H9 (cell line): ENCODE measurements around the gene DUSP6. TPM values are rescaled to one million over a fixed set of nuclear protein-coding genes. Genes with fewer than 3 reads are reported as not detected.

Experiments used
- DNase-seq: peaks from one replicate; pipeline ENCODE4 v3.0.0-alpha.2; 2017
- H2AFZ ChIP-seq: one replicate; pipeline ENCODE4 v1.6.1; 2013; ENCODE audit warnings: mild to moderate bottlenecking, low read length, control low read depth, moderate library complexity
- H2AK5ac ChIP-seq: 2 replicates; pipeline ENCODE4 v1.6.1; 2013; ENCODE audit warnings: low read length, control low read depth, mixed read lengths; ENCODE audit not compliant: insufficient read length
- H2BK120ac ChIP-seq: one replicate; pipeline ENCODE4 v1.6.1; 2013; ENCODE audit warnings: low read depth, mild to moderate bottlenecking, low read length, control low read depth, inconsistent platforms; ENCODE audit not compliant: poor library complexity, severe bottlenecking
- H2BK12ac ChIP-seq: 2 replicates; pipeline ENCODE4 v1.6.1; 2013; ENCODE audit warnings: low read length, control low read depth, mixed read lengths, low read depth; ENCODE audit not compliant: insufficient read length
- H2BK15ac ChIP-seq: 2 replicates; pipeline ENCODE4 v1.6.1; 2013; ENCODE audit warnings: low read depth, low read length, control low read depth
- H2BK20ac ChIP-seq: one replicate; pipeline ENCODE4 v1.6.1; 2013; ENCODE audit warnings: low read depth, mild to moderate bottlenecking, low read length, control low read depth, inconsistent platforms; ENCODE audit not compliant: poor library complexity, severe bottlenecking
- H2BK5ac ChIP-seq: 2 replicates; pipeline ENCODE4 v1.6.1; 2013; ENCODE audit warnings: low read length, control low read depth, mixed read lengths; ENCODE audit not compliant: insufficient read length
- H3K14ac ChIP-seq: 2 replicates; pipeline ENCODE4 v1.6.1; 2013; ENCODE audit warnings: low read length, control low read depth; ENCODE audit not compliant: insufficient read depth
- H3K18ac ChIP-seq: 2 replicates; pipeline ENCODE4 v1.6.1; 2013; ENCODE audit warnings: low read depth, mild to moderate bottlenecking, mixed read lengths, low read length, control low read depth; ENCODE audit not compliant: insufficient read length
- H3K23ac ChIP-seq: 2 replicates; pipeline ENCODE4 v1.6.1; 2013; ENCODE audit warnings: low read length, control low read depth, mixed read lengths, low read depth; ENCODE audit not compliant: insufficient read length
- H3K23me2 ChIP-seq: 2 replicates; pipeline ENCODE4 v1.6.1; 2013; ENCODE audit warnings: low read depth, mild to moderate bottlenecking, mixed read lengths, low read length, control low read depth; ENCODE audit not compliant: insufficient read length, poor library complexity, severe bottlenecking
- H3K27ac ChIP-seq: 2 replicates; pipeline ENCODE4 v1.5.1; 2013; ENCODE audit warnings: low read length, control low read depth, mixed read lengths, low read depth; ENCODE audit not compliant: insufficient read length
- H3K27me3 ChIP-seq: 2 replicates; pipeline ENCODE4 v1.6.1; 2013; ENCODE audit warnings: low read length, control low read depth, inconsistent platforms; ENCODE audit not compliant: insufficient read depth
- H3K4ac ChIP-seq: 2 replicates; pipeline ENCODE4 v1.6.1; 2013; ENCODE audit warnings: low read depth, mild to moderate bottlenecking, control low read depth, inconsistent platforms, low read length, moderate library complexity
- H3K4me1 ChIP-seq: 2 replicates; pipeline ENCODE4 v1.6.1; 2013; ENCODE audit warnings: low read length, control low read depth, inconsistent platforms; ENCODE audit not compliant: insufficient read depth
- H3K4me2 ChIP-seq: 2 replicates; pipeline ENCODE4 v1.6.1; 2013; ENCODE audit warnings: low read length, control low read depth, mixed read lengths; ENCODE audit not compliant: insufficient read length, insufficient read depth
- H3K56ac ChIP-seq: 2 replicates; pipeline ENCODE4 v1.6.1; 2013; ENCODE audit warnings: low read depth, mild to moderate bottlenecking, mixed read lengths, low read length, control low read depth; ENCODE audit not compliant: insufficient read length
- H3K79me1 ChIP-seq: 2 replicates; pipeline ENCODE4 v1.6.1; 2013; ENCODE audit warnings: low read depth, mild to moderate bottlenecking, moderate library complexity, low read length, control low read depth, inconsistent platforms; ENCODE audit not compliant: insufficient read depth, poor library complexity, severe bottlenecking
- H3K79me2 ChIP-seq: 2 replicates; pipeline ENCODE4 v1.6.1; 2013; ENCODE audit warnings: low read length, control low read depth, inconsistent platforms; ENCODE audit not compliant: insufficient read depth
- H3K9ac ChIP-seq: 2 replicates; pipeline ENCODE4 v1.6.1; 2013; ENCODE audit warnings: low read length, control low read depth, mixed read lengths; ENCODE audit not compliant: insufficient read length; ENCODE audit errors: extremely low read depth
- H3K9me3 ChIP-seq: one replicate; pipeline ENCODE4 v1.6.1; 2013; ENCODE audit warnings: low read depth, low read length, inconsistent platforms; ENCODE audit not compliant: control insufficient read depth
- H3T11ph ChIP-seq: one replicate; pipeline ENCODE4 v1.6.1; 2013; ENCODE audit warnings: mild to moderate bottlenecking, low read length, control low read depth, inconsistent platforms
- H4K20me1 ChIP-seq: one replicate; pipeline ENCODE4 v1.6.1; 2013; ENCODE audit not compliant: control insufficient read depth, insufficient read length, insufficient read depth
- H4K5ac ChIP-seq: 2 replicates; pipeline ENCODE4 v1.6.1; 2013; ENCODE audit warnings: low read depth, mild to moderate bottlenecking, mixed read lengths, low read length, control low read depth; ENCODE audit not compliant: insufficient read length
- H4K8ac ChIP-seq: replicated peaks from 2 replicates; pipeline ENCODE4 v1.6.1; 2013; ENCODE audit warnings: low read length, control low read depth, mixed read lengths, low read depth; ENCODE audit not compliant: insufficient read length
- H4K91ac ChIP-seq: 2 replicates; pipeline ENCODE4 v1.6.1; 2013; ENCODE audit warnings: low read depth, mild to moderate bottlenecking, moderate library complexity, mixed read lengths, low read length, control low read depth; ENCODE audit not compliant: insufficient read length
- H3K27ac Mint-ChIP-seq, 3 experiments: 2 replicates in 2 of 3; 3 replicates in 1 of 3; pipeline ENCODE4 v1.8.0; 2020 to 2021; ENCODE audit warnings: mixed read lengths in 3 of 3, mild to moderate bottlenecking in 1 of 3, moderate library complexity in 1 of 3
- H3K27me3 Mint-ChIP-seq: 2 replicates; pipeline ENCODE4 v1.8.0; 2021; ENCODE audit warnings: low read depth, mild to moderate bottlenecking, moderate library complexity, mixed read lengths
- H3K36me3 Mint-ChIP-seq, 3 experiments: 2 replicates in 2 of 3; 3 replicates in 1 of 3; pipeline ENCODE4 v1.8.0; 2020 to 2021; ENCODE audit warnings: low read depth in 3 of 3, mixed read lengths in 3 of 3; ENCODE audit not compliant: insufficient read depth in 1 of 3
- H3K4me1 Mint-ChIP-seq, 2 experiments: 2 replicates each; pipeline ENCODE4 v1.8.0; 2020; ENCODE audit warnings: mixed read lengths in 2 of 2
- H3K4me3 Mint-ChIP-seq, 2 experiments: 2 replicates in 1 of 2; 3 replicates in 1 of 2; pipeline ENCODE4 v1.8.0; 2020 to 2021; ENCODE audit warnings: mild to moderate bottlenecking in 2 of 2, mixed read lengths in 2 of 2, moderate library complexity in 1 of 2
- H3K9me3 Mint-ChIP-seq, 2 experiments: 2 replicates in 1 of 2; 3 replicates in 1 of 2; pipeline ENCODE4 v1.8.0; 2020; ENCODE audit warnings: mild to moderate bottlenecking in 2 of 2, mixed read lengths in 2 of 2, moderate library complexity in 1 of 2
- CTCF ChIP-seq: fragments of 200-600 bp; sonication (generic); conservative IDR thresholded peaks from 3 replicates; pipeline ENCODE4 v1.8.0; 2021; ENCODE audit warnings: antibody characterized with exemption, mild to moderate bottlenecking
- WGBS: extraction: QIAGEN DNeasy Blood & Tissue Kit; methylation state at CpG from one replicate; pipeline ENCODE4 v1.1.7; 2013; ENCODE audit warnings: missing lambda C conversion rate, low lambda C conversion rate, mixed read lengths; ENCODE audit not compliant: insufficient read length; ENCODE audit errors: extremely low coverage; 5-methylcytosine and 5-hydroxymethylcytosine counted together
- total RNA-seq: library from RNA; stranded (reverse); gene quantifications from 2 replicates; pipeline ENCODE4 v1.2.1, GENCODE V29; 2021

The DUSP6 gene
- total RNA-seq, 1 experiment from 2014 or later, result 35.3 TPM

GRCh38 chr12:89305373-89305772, 46.9 kb downstream of the DUSP6 start:
- no peak overlapping the region for H4K5ac ChIP-seq
- no peak overlapping the region for H3K27ac ChIP-seq
- H2AFZ ChIP-seq, result no peak overlapping the region
- H3K79me1 ChIP-seq, result no peaks in the 10 kb centered on the region
- no peaks in the 10 kb centered on the region for H3K23me2 ChIP-seq
- no peaks in the 10 kb centered on the region; the same call in 1 of the 2 replicates for H3K27me3 Mint-ChIP-seq
- H2BK12ac ChIP-seq, result no peak overlapping the region
- no peak overlapping the region for H3K4ac ChIP-seq
- H3K27ac Mint-ChIP-seq, result no peak overlapping the region
- H3K36me3 Mint-ChIP-seq, result no peaks in the 10 kb centered on the region
- H3K27me3 ChIP-seq, result no peaks in the 10 kb centered on the region
- no CpG with 5 or more reads among the region's 1 CpG for WGBS
- no peak overlapping the region for H2BK5ac ChIP-seq
- no peak overlapping the region for H3K18ac ChIP-seq
- no peaks in the 10 kb centered on the region for H3K9me3 ChIP-seq
- no peak overlapping the region for H3K4me3 Mint-ChIP-seq
- no peak for DNase-seq
- no peak overlapping the region for H4K91ac ChIP-seq
- TF ChIP-seq CTCF, result no peak
- H3K4me2 ChIP-seq, result no peak overlapping the region
- no peak overlapping the region for H3K14ac ChIP-seq
- peaks cover 9 to 13% of the 10 kb centered on the region in 2 experiments for H3K4me1 Mint-ChIP-seq
- no peaks in the 10 kb centered on the region; the same call in 1 of the 2 replicates for H3K4me1 ChIP-seq
- no peak overlapping the region for H2BK20ac ChIP-seq
- no peak overlapping the region for H2AK5ac ChIP-seq
- no peak overlapping the region for H3K23ac ChIP-seq
- no peaks in the 10 kb centered on the region for H3K79me2 ChIP-seq
- no peak overlapping the region for H4K8ac ChIP-seq
- no peaks in the 10 kb centered on the region for H4K20me1 ChIP-seq
- no peak overlapping the region for H2BK120ac ChIP-seq
- H3T11ph ChIP-seq, result no peak overlapping the region
- H3K56ac ChIP-seq, result no peak overlapping the region
- H3K9me3 Mint-ChIP-seq, result no peaks in the 10 kb centered on the region
- H3K9ac ChIP-seq, result no peak overlapping the region
- H2BK15ac ChIP-seq, result no peak overlapping the region
